DMS114 treated with DMSO at 0.1 percent for 48 hours (cell line): ENCODE results near the gene ALDH8A1.

ENCODE experiments used
- DNase-seq: peaks from one replicate; lab custom pipeline; 2025; ENCODE audit not compliant: unreplicated experiment; lab: John Stamatoyannopoulos, UW

ALDH8A1 gene

GRCh38 chr6:134873500-134874388 lies 76.2 kb downstream of the ALDH8A1 start:
- no peak for DNase-seq

- no peak for DNase-seq
Measured at GRCh38 chr6:134870677-134871498, 79.0 kb downstream of the ALDH8A1 start.

DNA sequence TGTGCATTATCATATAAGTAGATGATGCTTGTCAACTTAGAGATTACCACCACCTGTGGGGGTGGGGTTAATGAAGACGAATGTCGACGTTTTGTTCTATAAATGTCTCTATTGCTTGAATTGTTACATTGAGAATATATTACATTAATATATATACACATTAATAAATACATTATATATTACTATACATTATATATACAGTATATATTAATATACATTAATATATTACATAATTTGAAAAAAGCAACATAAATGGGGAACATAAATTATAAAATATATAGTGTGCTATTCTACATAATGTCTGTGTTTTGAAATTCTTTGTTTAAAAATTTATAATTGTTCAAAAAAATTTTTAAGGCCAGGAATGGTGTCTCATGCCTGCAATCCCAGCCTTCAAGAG lies 81.1 kb downstream of the ALDH8A1 start:
- DNase-seq = no peak
